NCI-H2227 treated with DMSO at 0.1 percent for 48 hours (cell line): ENCODE results near the gene UBR4.

Experiments
- DNase-seq: peaks from one replicate; lab custom pipeline; 2025; lab: John Stamatoyannopoulos, UW

The UBR4 gene

GRCh38 chr1:19139711-19140110 is 70.4 kb downstream of the UBR4 start:
- no peak for DNase-seq

- no peak for DNase-seq
Observed at GRCh38 chr1:19138958-19139581, 71.0 kb downstream of the UBR4 start.

GRCh38 chr1:19138331-19138730 is 71.7 kb downstream of the UBR4 start:
- no peak for DNase-seq

- no peak for DNase-seq
Observed at GRCh38 chr1:19137158-19137557, 72.9 kb downstream of the UBR4 start.

GRCh38 chr1:19133360-19133759 is 76.7 kb downstream of the UBR4 start:
- no peak for DNase-seq

GRCh38 chr1:19130468-19130867 is 79.6 kb downstream of the UBR4 start:
- DNase-seq = no peak

GRCh38 chr1:19128968-19129514 is 81.0 kb downstream of the UBR4 start:
- no peak for DNase-seq

GRCh38 chr1:19124273-19124672 is 85.8 kb downstream of the UBR4 start:
- no peak for DNase-seq

GRCh38 chr1:19123837-19124236 is 86.2 kb downstream of the UBR4 start:
- no peak for DNase-seq

GRCh38 chr1:19122668-19123067 is 87.4 kb downstream of the UBR4 start:
- DNase-seq = no peak

GRCh38 chr1:19121192-19121591 is 88.9 kb downstream of the UBR4 start:
- DNase-seq = no peak

- DNase-seq = no peak
Observed at GRCh38 chr1:19120070-19120469, 90.0 kb downstream of the UBR4 start.

- no peak for DNase-seq
Observed at GRCh38 chr1:19115082-19115808, 94.8 kb downstream of the UBR4 start.

- no peak for DNase-seq
Observed at GRCh38 chr1:19113697-19114092, 96.4 kb downstream of the UBR4 start.

- DNase-seq = no peak
Observed at GRCh38 chr1:19112891-19113696, 97.0 kb downstream of the UBR4 start.

GRCh38 chr1:19110257-19110927 is 99.7 kb downstream of the UBR4 start:
- DNase-seq = no peak

GRCh38 chr1:19109545-19109944 is 100.5 kb downstream of the UBR4 start:
- no peak for DNase-seq

GRCh38 chr1:19101244-19101643 is 108.8 kb downstream of the UBR4 start:
- no peak for DNase-seq

- no peak for DNase-seq
Observed at GRCh38 chr1:19100028-19100427, 110.0 kb downstream of the UBR4 start.

GRCh38 chr1:19096990-19097389 is 113.1 kb downstream of the UBR4 start:
- DNase-seq = no peak

- no peak for DNase-seq
Observed at GRCh38 chr1:19096036-19096833, 113.8 kb downstream of the UBR4 start.
